ENCODE measurements around the gene VOPP1. TPM values are rescaled to one million over a fixed set of nuclear protein-coding genes. Genes with fewer than 3 reads are reported as not detected.

VOPP1 gene
- total and polyA plus RNA-seq, 12 donors: 9.3 to 42.9 (median 22.8) TPM

GRCh38 chr7:55546814-55547213 lies 25.5 kb downstream of the VOPP1 start:
- Histone ChIP-seq H3K36me3 (no peaks in the 10 kb centered on the region), H3K4me3 (no peak overlapping the region), H3K9me3 (no peaks in the 10 kb centered on the region), H3K4me1 (peaks cover 3 to 64% (median 20%) of the 10 kb centered on the region in 9 donors), H3K27ac (peak overlapping the region in 7 of 10 donors; percentile 3 to 64 (median 42)), H3K27me3 (no peaks in the 10 kb centered on the region)
- intact Hi-C loops (cut with DNase I): no loop called here
- WGBS, 2 donors: 27 to 35% methylated on average over 5 of the region's 5 CpGs
- peak; percentile 63 to 75 for DNase-seq
- no peak for TF ChIP-seq CTCF (IDR thresholded peaks at IDR 0.05)
- ATAC-seq: peak; percentile 70 to 93 (median 88)

- DNase-seq (peak in 1 of 2 donors; percentile 32), ATAC-seq (peak; percentile 44 to 89 (median 78))
- Histone ChIP-seq H3K27me3 (no peaks in the 10 kb centered on the region), H3K36me3 (no peaks in the 10 kb centered on the region), H3K4me3 (no peak overlapping the region), H3K27ac (peak overlapping the region in 4 of 10 donors; percentile 5 to 48 (median 42)), H3K4me1 (peaks cover 3 to 53% (median 20%) of the 10 kb centered on the region in 9 donors), H3K9me3 (no peaks in the 10 kb centered on the region)
- 80 to 83% methylated on average over 6 of the region's 6 CpGs for WGBS, 2 donors
- intact Hi-C loops (cut with DNase I): no loop called here
- peak in 3 of 9 donors; percentile 13 to 41 (median 30) for TF ChIP-seq CTCF (IDR thresholded peaks at IDR 0.05)
Observed at GRCh38 chr7:55545496-55545895, 26.8 kb downstream of the VOPP1 start.

- ATAC-seq (no peak), DNase-seq (no peak)
- H3K36me3 ChIP-seq: no peaks in the 10 kb centered on the region
- intact Hi-C loops (cut with DNase I): no loop called here
- no peaks in the 10 kb centered on the region for H3K27me3 ChIP-seq
- 96% methylated on average over 20 of the region's 20 CpGs for WGBS, 2 donors
- peaks cover 0 to 57% (median 16%) of the 10 kb centered on the region in 9 donors for H3K4me1 ChIP-seq
- TF ChIP-seq CTCF (IDR thresholded peaks at IDR 0.05): no peak
- H3K27ac ChIP-seq: no peak overlapping the region
- no peaks in the 10 kb centered on the region for H3K9me3 ChIP-seq
- H3K4me3 ChIP-seq: no peak overlapping the region
Observed at GRCh38 chr7:55540226-55540858, 32.0 kb downstream of the VOPP1 start.

- no peak overlapping the region for H3K4me3 ChIP-seq
- no peaks in the 10 kb centered on the region for H3K27me3 ChIP-seq
- no peak for ATAC-seq
- 69 to 70% methylated on average over 3 of the region's 3 CpGs for WGBS, 2 donors
- intact Hi-C loops (cut with DNase I): no loop called here
- no peak for TF ChIP-seq CTCF (IDR thresholded peaks at IDR 0.05)
- peak overlapping the region in 1 of 10 donors; percentile 20 for H3K27ac ChIP-seq
- no peak for DNase-seq
- no peaks in the 10 kb centered on the region for H3K36me3 ChIP-seq
- no peaks in the 10 kb centered on the region for H3K9me3 ChIP-seq
- H3K4me1 ChIP-seq: peaks cover 5 to 61% (median 25%) of the 10 kb centered on the region in 9 donors
Observed at GRCh38 chr7:55539380-55539779, 32.9 kb downstream of the VOPP1 start.
